Urinary bladder (tissue), 4 donors: Measurements from ENCODE around the gene HYAL3. TPM values are rescaled to one million over a fixed set of nuclear protein-coding genes. Genes with fewer than 3 reads are reported as not detected.
"Not testable (repeated sequence)": the region's sequence is repeated elsewhere in the genome, so short reads cannot be mapped to it uniquely, and the experiment has no call there.

Experiments
- DNase-seq: peaks from one replicate; pipeline ENCODE4 v3.0.0-alpha.2; 2015; ENCODE audit errors: extremely low spot score
- H3K27ac ChIP-seq: one replicate; pipeline ENCODE4 v1.5.1; 2013; ENCODE audit warnings: low read depth, mild to moderate bottlenecking, moderate library complexity
- H3K36me3 ChIP-seq: one replicate; pipeline ENCODE4 v1.6.1; 2013; ENCODE audit warnings: mild to moderate bottlenecking, moderate library complexity; ENCODE audit not compliant: insufficient read depth
- H3K4me1 ChIP-seq: one replicate; pipeline ENCODE4 v1.6.1; 2013; ENCODE audit warnings: mild to moderate bottlenecking, moderate library complexity; ENCODE audit not compliant: insufficient read depth
- H3K4me3 ChIP-seq: one replicate; pipeline ENCODE4 v1.5.1; 2013; ENCODE audit warnings: low read depth, low read length
- WGBS: extraction: QIAGEN DNeasy Blood & Tissue Kit; methylation state at CpG from one replicate; pipeline ENCODE4 v1.1.7; 2013; 5-methylcytosine and 5-hydroxymethylcytosine counted together
- polyA plus RNA-seq: library from polyadenylated mRNA; stranded (reverse); fragments of 200-250 nt; gene quantifications from one replicate; pipeline ENCODE4 v1.2.3, GENCODE V29; 2013
- total RNA-seq: library from RNA; depleted of rRNA; stranded (reverse); fragments of >200 nt; gene quantifications from one replicate; pipeline ENCODE4 v1.2.3, GENCODE V29; 2014
- donor health status: healthy with polysubstance abuse.
- donor health status: healthy.

HYAL3 gene
- total and polyA plus RNA-seq, 2 donors = 2.9 to 3.0 TPM

- DNase-seq = no peak
- Histone ChIP-seq H3K4me1 (no peaks in the 10 kb centered on the region), H3K27ac (no peak overlapping the region), H3K4me3 (no peak overlapping the region), H3K36me3 (no peaks in the 10 kb centered on the region)
- 89% methylated on average over 8 of the region's 8 CpGs for WGBS
These were observed 19.8 kb downstream of the HYAL3 start for GRCh38 chr3:50279255-50280016.

GRCh38 chr3:50278880-50279224, 20.4 kb downstream of the HYAL3 start, which contains the start of gene LSMEM2:
LSMEM2 (plus strand) TSS chr3:50279087; CDS start chr3:50279114, 27 bp downstream.
- Histone ChIP-seq H3K36me3 (no peaks in the 10 kb centered on the region), H3K27ac (no peak within 1 kb of the TSS), H3K4me3 (no peak within 1 kb of the TSS), H3K4me1 (no peaks in the 10 kb centered on the region)
- WGBS = 41% methylated on average over 2 of the region's 2 CpGs
- DNase-seq = no peak

DNA sequence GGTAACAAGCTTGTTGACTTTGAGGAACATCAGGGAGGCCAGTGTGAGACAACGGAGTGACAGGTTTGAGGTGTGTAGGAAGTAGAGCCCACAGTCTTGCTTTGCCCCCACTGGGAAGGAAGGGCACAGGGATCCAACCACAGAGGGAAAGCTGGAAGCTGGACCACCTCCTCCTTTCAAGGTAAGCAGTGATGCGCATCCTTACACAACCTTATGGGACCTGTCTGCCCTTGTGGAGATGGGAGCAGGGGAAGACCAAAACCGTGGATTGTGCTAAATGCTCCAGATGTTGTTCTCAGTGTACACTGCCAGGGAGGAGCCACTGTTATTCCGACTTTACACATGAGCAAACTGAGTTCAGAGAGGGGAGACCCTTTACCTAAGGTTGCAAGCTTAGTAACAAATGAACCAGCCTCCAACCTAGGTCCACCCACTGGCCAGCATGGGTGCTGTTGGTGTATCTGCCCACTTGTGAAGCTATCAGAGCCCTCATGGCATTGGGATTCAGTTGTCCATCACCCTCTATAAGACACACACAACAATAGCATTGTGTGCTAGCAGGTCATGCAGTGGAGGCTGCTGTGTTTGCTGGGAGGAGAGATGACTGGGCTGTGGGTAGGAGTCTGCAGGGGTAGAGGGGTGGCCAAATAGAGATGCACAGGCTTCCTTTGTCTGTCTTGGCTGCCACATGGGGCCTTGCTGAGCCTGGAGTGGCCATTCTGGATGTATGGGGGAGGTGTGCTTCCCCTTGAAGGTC, 20.9 kb downstream of the HYAL3 start:
- H3K4me3 ChIP-seq = no peak overlapping the region
- no peak for DNase-seq
- no peaks in the 10 kb centered on the region for H3K36me3 ChIP-seq
- no peak overlapping the region for H3K27ac ChIP-seq
- no peaks in the 10 kb centered on the region for H3K4me1 ChIP-seq
- WGBS = 72% methylated on average over 4 of the region's 4 CpGs

DNA sequence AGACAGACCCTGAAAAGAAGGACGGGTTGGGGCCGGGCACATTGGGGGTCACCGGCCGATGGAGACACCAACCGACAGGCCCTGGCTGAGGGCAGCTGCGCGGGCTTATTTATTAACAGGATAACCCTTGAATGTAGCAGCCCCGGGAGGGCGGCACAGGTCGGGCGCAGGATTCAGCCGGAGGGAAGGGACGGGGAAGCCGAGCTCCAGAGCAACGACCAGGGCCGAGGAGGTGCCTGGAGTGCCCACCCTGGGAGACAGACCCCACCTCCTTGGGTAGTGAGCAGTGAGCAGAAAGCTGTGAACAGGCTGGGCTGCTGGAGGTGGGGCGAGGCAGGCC, 22.5 kb downstream of the HYAL3 start:
- Histone ChIP-seq H3K4me1 (no peaks in the 10 kb centered on the region), H3K27ac (no peak overlapping the region), H3K36me3 (no peaks in the 10 kb centered on the region), H3K4me3 (no peak overlapping the region)
- 83% methylated on average over 17 of the region's 17 CpGs for WGBS
- DNase-seq = no peak

GRCh38 chr3:50275996-50276761, 23.0 kb downstream of the HYAL3 start:
- WGBS = 57% methylated on average over 79 of the region's 79 CpGs
- no peak overlapping the region for H3K27ac ChIP-seq
- no peaks in the 10 kb centered on the region for H3K4me1 ChIP-seq
- no peaks in the 10 kb centered on the region for H3K36me3 ChIP-seq
- DNase-seq = no peak
- no peak overlapping the region for H3K4me3 ChIP-seq

- no peaks in the 10 kb centered on the region for H3K36me3 ChIP-seq
- DNase-seq = no peak
- no peak overlapping the region for H3K27ac ChIP-seq
- H3K4me3 ChIP-seq = no peak overlapping the region
- H3K4me1 ChIP-seq = no peaks in the 10 kb centered on the region
- 51% methylated on average over 65 of the region's 65 CpGs for WGBS
These were observed 23.8 kb downstream of the HYAL3 start for GRCh38 chr3:50275141-50275995.

GRCh38 chr3:50274371-50275104, 24.7 kb downstream of the HYAL3 start:
- no peaks in the 10 kb centered on the region for H3K36me3 ChIP-seq
- DNase-seq = no peak
- no peak overlapping the region for H3K27ac ChIP-seq
- 47% methylated on average over 26 of the region's 26 CpGs for WGBS
- H3K4me3 ChIP-seq = no peak overlapping the region
- H3K4me1 ChIP-seq = no peaks in the 10 kb centered on the region

GRCh38 chr3:50273689-50274065, 25.5 kb downstream of the HYAL3 start:
- WGBS = 56% methylated on average over 31 of the region's 31 CpGs
- Histone ChIP-seq H3K4me1 (peaks cover 3% of the 10 kb centered on the region), H3K27ac (no peak overlapping the region), H3K36me3 (no peaks in the 10 kb centered on the region), H3K4me3 (no peak overlapping the region)
- no peak for DNase-seq

DNA sequence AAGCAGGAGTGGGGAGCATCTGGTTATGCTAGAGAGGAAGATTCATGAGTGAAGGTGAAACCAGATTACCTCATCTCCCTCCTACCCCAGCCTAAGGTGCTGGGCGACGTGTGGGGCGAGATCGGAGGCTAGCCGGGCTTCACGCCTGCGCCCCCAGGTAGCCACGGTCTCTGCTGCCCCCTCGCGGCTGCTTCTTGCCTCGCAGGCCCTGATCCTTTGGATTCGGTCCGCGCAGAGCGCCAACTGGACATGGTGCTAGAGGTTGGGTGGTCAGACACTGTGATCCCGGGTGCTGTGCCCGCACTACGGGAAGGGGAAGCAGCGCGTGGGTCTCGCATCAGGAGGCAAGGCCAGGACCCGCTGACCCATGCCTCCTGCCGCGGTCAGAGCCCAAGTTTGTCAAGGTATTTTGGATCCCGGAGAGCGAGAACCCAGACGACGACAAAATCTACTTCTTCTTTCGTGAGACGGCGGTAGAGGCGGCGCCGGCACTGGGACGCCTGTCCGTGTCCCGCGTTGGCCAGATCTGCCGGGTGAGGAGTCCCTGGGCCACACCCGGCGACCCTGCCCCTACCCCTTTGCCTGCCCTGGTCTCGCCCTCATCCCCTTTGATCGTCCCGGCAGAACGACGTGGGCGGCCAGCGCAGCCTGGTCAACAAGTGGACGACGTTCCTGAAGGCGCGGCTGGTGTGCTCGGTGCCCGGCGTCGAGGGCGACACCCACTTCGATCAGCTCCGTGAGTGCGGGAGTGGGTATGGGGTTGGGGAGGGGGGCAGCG, 26.1 kb downstream of the HYAL3 start:
- WGBS = 10% methylated on average over 61 of the region's 61 CpGs
- Histone ChIP-seq H3K4me3 (no peak overlapping the region), H3K36me3 (no peaks in the 10 kb centered on the region), H3K27ac (no peak overlapping the region), H3K4me1 (peaks cover 3% of the 10 kb centered on the region)
- DNase-seq = no peak

DNA sequence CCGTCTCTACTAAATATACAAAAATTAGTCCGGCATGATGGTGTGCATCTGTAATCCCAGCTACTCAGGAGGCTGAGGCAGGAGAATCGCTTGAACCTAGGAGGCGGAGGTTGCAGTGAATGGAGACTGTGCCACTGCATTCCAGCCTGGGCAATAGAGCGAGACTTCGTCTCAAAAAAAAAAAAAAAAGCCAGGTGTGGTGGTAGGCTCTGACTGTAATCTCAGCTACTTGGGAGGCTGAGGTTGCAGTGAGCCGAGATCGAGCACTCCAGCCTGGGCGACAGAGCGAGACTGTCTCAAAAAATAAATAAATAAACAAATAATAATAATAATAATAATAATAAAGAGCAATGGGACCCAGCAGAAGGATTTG, 26.7 kb downstream of the HYAL3 start:
- not testable (repeated sequence) for DNase-seq, H3K4me1 ChIP-seq, H3K36me3 ChIP-seq, H3K4me3 ChIP-seq, H3K27ac ChIP-seq
- WGBS = 69% methylated on average over 10 of the region's 10 CpGs

DNA sequence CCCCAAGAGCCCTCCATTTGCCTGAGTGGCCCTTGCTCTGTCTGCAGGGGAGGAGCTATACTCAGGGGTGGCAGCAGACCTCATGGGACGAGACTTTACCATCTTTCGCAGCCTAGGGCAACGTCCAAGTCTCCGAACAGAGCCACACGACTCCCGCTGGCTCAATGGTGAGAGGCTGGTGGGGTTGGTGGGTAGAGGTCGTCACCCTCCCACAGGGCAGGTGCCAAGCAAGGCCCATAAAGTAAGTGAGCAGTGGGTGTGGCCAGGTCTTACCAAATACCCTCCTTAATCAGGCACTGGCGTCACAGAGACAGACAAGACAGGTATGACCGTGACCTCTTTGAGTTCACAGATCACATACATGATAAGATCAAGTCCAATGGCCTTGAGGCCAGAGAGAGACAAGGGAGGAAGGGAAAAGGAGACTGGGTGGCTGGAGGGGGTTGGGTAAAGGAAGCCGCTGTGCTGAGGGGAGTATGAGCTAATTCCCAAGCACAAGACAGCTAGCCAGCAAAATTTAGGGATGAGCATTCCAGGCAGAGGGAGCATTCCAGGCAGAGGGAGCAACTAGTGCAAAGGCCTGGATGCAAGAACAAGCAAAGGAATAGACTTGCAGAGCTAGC, 27.8 kb downstream of the HYAL3 start:
- H3K27ac ChIP-seq = no peak overlapping the region
- no peak for DNase-seq
- H3K4me3 ChIP-seq = no peak overlapping the region
- WGBS = 77% methylated on average over 10 of the region's 10 CpGs
- H3K4me1 ChIP-seq = peaks cover 3% of the 10 kb centered on the region
- H3K36me3 ChIP-seq = no peaks in the 10 kb centered on the region
